SKM-1 (cell line): ENCODE data around the gene NODAL.
A peak's percentile ranks its signal among the peaks of the same experiment; 100 is the strongest.

Experiments
- DNase-seq: peaks from one replicate; lab custom pipeline; 2025; ENCODE audit not compliant: unreplicated experiment; lab: John Stamatoyannopoulos, UW

Gene NODAL

DNA sequence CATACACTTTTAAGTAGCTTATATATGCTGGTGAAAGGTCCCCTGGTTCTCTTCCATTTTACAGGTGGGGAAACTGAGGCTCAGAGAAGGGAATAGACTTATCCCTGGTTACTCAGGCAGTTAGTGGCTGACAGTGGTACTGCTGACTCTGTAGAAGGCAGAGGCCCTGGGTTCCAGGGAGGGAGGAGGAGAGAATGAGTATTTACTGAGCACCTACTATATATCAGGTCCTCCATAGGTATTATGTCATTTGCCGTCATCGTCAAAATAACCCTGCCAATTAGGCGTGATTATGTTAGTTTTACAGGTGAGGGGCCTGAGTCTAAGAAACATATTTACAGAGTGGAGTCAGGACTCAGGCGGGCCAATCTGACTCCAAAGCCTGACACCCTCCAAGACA is 23.8 kb upstream of the NODAL start:
- DNase-seq, result no peak

DNA sequence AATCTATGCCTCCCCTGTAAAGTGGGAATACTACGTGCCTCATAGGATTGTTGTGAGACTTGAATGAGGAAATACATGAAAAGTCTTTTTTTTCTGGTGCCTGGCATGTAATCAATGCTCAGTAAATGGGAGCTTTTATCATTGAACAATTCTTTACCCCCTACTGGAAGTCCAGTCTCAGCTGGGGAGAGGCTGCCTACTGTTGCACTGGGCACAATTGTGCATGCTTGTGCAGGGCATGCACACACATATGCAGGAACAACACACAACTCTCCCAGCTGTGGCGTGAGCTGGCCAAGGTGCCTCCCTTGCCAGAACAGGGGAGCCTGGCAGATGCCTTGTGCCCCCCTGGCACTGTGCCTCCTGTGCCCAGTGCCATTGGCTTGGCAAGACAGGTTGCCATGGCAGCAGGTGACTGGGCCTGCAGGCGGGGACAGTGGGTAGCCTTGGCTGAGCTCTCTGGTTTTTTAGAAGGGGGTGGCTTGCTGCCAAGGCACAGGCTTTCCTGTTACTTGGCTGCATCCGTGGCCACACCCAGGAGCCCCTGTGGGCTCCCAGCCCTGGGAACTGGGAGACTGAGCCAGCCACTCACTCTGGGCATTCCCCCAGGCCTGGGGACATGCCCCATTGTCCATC is 21.0 kb upstream of the NODAL start:
- no peak for DNase-seq

DNA sequence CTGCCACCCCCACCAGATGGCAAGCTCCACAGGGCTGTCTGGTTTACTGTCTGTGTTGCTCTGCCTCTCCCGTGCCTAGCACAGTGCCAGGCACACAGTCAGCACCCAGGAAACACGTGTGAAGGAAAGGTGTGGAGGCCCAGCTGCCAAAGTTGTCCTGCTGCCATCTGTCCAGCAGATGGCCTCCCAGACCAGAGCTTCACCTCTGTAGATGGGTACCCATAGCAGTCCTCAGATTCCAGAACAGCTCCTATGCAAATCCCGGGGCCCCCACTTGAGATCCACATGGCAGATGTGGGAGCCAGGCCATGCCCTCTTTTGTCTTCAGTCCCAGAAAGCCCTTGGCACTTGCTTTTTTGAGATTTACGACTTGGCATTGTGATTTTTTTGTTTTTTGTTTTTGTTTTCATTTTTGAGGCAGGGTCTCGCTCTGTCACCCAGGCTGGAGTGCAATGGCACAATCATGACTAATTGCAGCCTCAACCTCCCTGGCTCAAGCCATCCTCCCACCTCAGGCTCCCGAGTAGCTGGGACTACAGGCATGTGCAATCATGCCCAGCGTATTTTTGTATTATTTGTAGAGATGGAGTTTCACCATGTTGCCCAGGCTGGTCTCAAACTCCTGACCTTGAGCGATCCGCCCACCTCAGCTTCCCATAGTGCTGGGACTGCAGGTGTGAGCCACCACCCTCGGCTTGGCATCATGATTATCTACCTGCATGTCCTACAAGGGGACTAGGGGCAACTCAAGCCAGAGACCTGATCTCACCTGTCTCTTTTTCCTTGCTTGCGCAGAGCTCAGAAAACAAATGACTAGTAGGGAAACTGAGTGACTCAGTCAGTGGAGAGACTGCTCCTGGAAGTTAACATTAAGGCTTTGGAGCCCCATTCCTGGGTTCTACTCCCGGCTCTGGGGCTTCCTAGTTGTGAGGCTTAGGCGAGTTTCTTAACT is 20.2 kb upstream of the NODAL start:
- peak; percentile 19 for DNase-seq

DNA sequence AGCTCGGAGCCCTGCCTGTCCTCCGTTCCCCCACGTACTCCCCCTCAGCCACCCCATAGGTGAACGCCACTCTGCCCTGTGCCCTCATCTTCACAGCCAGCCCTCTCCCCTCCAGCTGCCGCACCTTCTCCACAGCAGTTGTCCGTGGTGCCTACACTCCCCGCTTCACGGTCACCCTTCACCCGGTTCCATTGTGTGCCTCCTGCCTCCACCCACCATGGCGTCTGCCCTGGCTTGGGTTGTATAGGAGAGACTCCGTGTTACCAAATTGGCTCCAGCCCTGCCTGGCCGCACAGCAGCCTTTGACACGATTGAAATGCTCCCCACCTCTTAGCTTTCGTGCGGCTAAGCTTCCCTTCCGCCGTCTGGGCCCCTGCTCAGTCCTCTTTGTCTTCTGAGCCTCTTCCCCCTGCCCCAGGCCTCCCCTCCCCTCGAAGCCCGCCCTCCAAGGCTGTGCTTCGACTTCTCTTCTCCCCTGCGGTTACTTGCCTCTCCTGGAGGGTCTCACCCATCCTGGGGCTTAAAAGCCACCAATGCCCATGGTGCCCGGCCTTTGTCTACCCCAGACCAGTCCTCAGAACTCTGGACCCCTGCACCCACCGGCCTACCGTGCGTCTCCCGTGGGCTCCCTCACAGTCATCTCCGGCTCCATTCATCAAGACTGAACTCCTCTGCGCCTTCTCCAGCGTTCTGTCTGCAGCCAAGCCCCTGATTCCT is 18.5 kb upstream of the NODAL start:
- DNase-seq, result no peak

DNA sequence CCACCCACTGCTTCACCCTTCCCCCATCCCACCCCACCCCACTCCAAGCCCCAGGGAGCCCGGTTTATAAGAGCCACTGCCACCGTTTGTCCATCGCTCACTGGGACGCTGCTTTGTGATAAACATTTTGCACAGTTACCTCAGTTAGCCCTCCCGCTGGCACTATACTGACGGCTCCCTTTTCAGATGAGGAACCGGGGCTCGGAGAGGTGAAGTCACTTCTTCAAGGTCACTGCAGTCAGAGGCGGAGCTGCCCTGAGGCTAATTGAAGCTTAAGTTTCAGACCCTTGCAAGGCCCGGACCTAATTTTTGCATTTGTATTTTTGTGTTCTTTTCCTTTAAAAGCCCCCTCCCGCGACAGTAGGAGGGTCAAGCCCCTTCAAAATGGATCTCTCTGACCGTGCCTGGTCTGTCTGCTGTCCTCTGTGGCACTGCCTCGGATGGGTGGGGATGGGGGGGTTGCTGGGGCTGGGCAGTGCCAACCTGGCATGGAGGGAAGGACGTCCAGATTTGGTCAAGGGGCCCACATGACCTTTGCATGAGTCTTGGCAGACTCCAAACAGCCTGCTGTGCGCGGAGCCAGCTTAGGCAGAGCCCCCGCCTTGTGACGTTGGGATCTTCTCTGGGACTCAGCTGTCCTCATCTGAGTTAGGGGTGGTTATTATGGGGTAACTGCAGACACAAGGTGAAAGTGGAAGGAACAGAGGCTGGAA is 17.7 kb upstream of the NODAL start:
- DNase-seq, result no peak

DNA sequence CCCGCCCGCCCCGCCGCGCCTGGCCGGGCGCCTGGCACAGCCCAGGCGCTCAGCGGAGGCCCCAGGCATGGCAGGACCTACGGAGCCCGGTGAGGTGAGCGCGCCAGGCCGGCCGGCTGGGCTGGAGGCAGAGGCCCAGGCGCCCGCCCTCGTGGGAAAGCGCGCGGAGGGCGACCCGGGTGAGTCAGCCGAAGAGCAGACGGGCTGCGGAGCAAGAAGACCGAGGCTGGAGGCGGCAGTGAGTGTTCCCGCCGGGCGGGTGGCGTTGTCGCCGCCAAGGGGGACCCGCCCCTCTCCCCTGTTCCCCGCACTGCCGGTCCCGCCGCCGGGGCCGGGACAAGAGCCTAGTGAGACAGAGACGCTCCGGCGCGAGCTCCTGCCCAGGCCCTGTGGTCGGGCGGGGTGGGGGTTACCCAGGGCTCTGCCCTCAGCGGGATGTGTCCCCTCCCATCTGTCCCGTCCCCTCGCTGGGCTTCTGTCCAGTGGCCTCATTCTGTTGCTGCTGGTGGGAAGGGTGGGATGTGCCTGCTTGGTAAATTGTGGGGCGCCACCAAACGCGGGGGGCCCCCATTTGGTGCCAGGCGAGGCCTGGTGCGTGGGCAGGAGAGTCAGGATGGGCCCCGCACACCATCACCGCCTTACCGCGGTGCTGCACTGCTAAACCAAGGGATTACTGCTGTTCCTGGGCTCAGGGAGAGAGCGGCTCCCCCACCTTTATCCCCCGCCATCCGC is 17.0 kb upstream of the NODAL start:
- no peak for DNase-seq

DNA sequence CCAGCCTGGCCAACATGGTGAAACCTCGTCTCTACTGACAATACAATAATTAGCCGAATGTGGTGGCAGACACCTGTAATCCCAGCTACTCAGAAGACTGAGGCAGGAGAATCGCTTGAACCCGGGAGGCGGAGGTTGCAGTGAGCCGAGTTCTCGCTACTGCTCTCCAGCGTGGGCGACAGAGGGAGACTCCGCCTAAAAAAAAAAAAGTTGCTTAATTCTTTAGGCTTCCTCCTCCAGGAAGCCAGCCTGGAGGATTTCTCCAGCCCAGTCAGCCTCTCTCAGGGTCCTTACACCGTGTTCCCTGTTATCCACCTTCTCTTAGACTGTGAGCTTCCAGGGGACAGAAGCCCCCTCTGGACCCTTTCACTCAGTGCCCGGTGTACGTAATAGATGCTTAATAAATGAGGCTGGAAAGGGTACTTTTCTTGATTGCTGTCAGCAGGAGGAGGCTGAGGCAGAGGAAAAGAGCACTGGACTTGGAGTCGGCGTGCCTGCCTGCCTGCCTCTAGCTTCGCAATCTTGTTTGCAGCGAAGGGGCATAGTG is 16.4 kb upstream of the NODAL start:
- DNase-seq, result no peak

DNA sequence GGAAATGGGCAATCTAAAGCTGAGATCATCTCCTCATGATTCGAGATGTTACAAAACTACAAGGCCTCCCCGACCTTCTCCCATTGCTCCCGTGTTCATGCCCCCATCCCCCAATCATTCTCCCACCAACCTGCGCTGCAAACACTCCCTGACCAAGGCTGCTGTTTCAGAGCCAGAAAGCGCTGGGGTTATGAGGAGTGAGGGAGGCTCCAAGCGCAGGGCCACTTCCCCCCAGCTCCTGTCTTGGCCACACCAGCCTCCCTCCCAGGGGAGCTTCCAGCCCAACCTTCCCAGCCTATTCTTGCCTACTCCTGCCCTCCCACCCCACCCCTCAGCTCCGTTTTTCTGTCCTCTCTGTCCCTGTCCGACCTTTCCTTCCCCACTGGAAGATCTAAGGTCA is 14.7 kb upstream of the NODAL start:
- DNase-seq, result no peak

DNA sequence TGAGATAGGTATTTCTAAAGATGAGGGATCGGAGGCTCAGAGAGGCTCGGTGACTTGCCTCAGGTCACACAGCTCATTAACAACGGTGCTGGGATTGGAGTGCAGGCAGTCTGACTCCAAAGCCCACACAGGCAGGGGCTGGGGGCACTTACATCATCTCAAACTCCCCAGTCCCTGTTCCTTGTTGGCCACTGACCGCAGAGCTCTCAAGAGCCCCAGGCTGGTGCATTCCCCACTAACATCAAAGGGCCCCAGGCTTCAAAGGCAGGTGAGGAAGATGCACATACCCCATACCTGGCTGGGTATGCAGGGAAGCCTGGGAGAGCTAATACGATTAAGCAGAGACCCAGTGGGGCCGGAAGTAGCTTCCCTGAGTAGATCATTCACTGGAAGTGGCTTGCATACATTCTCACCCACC is 13.7 kb upstream of the NODAL start:
- DNase-seq, result no peak

DNA sequence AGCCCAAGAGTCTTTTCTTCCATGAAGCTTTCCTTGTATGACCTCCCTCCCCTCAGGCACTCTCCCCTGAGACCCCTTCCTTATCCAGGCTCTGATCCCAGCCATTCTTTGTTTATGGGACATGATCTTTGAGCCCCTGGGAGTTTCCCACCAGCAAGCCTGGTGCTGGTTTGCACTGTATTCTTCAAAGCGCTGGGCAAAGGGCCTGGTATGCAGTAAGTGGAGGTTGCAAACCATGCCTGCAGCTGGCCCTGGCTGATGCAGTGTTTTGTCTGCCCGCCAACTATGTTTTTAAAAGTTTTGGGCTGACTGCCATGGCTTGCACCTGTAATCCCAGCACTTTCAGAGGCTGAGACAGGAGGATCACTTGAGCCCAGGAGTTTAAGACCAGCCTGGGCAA is 6.8 kb upstream of the NODAL start:
- DNase-seq, result no peak

DNA sequence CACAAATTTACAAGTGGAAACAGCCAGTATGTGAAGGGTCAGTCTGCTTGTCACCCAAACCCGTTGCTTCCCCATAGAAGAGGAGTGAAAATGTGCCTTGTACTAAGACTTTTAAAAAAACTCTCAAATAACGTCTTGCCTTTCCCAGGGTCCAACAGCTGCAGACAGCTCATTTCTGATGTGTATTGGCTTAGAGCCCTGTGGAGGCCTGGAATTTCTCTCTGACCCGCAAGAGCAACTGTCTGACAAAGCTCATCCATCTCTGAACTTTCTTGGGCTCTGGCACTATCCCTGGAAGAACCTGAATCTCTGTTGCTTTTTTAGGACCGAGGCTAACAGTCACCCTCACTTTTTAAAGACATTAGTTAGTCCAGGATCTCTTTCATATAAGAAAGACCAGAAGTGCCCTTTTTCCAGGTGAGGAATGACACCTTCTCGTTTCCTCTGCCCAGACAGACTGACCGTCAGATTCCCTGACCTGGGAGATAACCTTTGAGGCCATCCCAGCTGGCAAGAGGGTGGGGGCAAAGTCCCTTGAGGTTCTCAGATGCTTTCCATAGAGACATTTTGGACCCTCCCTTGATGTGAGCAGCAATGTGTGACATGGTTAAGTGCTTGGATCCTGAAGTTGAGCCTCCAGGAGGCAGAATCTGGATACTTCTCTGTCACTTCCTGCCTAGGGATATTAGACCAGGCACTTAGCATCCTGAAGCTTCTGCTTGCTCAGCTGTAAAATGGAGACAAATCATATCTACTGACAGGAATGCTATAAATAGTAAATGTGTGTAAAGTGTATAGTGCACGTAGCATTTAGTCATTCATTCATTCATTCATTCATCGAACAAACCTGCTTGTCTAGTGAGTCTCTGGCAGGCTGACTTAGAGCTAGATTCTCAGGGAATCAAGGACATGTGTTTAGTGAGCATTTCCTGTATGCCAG is 4.5 kb upstream of the NODAL start:
- no peak for DNase-seq

DNA sequence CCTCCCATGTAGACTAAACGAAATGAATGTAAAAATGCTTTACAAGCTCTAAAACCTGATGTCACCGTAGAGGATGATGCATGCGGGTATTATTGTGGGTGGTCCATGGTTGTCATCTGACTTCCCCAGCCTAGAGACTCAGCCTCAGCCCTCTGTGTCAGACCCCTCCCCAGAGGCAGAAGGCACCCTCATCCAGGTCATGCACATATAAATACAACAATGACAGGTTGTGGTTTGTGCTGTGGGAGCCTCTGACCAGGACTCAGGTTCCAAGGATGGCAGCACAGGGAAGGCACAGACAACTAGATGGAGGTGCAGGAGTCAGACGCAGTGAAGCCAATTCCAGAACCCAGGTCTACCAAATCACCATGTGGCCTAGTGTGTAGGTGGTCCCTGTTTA is 3.3 kb upstream of the NODAL start:
- no peak for DNase-seq

DNA sequence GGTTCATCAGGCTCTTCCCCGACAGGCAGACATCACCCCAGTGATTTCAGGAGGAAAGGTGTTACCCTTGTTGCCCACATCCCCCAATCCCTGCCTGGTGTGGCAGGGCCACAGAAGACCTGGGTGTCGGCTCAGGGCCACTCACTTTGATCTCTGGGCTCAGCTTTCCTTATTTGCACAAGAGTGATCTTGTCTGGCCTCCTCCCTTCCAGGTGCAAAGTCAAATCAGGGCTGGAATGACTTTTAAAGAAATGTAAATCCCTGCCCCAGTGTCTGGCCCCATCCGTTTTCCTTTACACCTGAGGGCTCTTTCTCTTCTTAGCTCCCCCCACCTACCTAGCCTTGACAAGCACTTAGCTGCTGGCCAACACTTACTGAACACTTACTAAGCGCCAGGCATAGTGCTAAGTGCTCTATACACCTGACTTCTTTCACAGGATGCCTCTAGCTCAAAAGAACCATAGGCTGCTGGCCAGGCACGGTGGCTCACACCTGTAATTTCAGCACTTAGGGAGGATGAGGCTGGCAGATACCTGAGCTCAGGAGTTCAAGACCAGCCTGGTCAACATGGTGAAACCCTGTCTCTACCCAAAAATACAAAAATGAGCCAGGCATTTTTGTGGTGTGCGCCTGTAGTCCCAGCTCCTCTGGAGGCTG is 979 bp upstream of the NODAL start:
- no peak for DNase-seq

DNA sequence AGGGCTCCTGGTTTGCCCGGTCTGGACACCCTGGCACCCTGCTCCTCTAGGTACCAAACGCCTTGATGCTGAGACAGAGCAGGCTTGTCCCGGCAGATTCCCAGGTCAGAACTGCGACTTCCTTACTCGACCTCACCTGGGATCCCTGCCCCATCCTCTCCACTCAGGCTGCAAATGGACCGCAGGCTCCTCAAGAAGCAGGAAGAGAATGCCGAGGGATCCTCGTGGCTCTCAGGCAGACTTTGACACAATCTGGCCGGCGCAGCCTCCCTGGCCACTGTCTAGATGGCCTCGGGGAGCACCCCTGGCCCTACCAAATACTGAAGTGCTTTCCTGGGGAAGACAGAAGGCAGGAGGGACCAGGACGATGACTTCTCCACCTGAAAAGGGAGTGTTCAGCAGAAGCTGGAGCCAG is 421 bp upstream of the NODAL start:
- no peak for DNase-seq

DNA sequence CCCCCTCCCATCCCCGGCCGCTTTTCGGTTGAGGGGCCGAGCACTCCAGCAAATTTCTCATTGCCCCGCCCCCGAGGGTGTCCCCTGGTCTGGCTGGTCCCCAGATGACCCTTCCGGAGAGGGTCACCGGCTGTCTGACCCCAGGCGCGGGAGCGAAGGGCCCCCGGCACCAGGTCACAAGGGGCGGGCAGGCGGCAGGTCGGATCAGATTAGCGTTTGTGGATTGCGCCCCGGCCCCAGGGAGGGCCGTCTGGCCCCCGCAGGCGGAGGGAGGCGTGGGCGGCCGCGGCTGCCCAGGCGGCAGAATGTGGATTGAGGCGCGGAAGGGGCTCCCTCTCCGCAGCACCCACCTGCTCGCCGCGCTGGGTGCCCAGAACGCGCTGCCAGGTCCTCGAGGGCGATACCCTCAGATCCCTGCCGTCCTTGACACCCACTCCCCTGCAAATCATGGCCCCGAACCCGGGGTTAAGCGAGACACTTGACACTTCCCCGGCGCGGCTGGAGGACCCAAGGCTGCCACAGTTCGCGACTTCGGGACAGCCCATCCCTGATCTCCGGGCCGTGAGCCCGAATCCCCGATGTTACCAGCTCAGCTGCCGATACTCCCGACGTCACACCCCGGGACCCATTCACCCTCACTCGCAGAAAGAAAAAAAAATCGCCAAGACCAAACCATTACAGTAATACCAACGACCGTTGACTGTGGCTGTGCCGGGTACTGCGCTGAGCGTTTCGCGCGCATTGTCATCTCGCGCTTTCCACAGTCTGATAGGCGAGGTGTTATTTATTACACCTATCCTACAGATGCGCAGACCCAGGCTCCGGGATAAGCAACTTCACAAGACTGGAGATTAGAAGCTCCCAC is 953 bp downstream of the NODAL start:
- DNase-seq, result no peak

DNA sequence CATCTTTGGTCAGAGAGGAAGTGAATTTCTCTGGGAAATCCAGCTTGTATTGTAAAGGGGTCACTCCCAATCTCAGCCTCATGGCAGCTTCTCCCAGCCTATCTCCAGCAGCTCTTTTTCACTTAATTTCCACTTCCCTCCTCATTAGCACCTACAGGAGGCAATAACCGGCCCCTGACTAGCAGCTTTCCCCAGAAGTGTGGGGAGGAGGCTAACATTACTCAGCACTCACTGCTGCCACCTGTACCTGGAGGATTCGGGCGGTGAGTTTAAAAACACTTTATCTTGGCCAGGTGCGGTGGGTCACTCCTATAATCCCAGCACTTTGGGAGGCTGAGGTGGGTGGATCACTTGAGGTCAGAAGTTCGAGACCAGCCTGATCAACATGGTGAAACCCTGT is 3.8 kb downstream of the NODAL start:
- no peak for DNase-seq

DNA sequence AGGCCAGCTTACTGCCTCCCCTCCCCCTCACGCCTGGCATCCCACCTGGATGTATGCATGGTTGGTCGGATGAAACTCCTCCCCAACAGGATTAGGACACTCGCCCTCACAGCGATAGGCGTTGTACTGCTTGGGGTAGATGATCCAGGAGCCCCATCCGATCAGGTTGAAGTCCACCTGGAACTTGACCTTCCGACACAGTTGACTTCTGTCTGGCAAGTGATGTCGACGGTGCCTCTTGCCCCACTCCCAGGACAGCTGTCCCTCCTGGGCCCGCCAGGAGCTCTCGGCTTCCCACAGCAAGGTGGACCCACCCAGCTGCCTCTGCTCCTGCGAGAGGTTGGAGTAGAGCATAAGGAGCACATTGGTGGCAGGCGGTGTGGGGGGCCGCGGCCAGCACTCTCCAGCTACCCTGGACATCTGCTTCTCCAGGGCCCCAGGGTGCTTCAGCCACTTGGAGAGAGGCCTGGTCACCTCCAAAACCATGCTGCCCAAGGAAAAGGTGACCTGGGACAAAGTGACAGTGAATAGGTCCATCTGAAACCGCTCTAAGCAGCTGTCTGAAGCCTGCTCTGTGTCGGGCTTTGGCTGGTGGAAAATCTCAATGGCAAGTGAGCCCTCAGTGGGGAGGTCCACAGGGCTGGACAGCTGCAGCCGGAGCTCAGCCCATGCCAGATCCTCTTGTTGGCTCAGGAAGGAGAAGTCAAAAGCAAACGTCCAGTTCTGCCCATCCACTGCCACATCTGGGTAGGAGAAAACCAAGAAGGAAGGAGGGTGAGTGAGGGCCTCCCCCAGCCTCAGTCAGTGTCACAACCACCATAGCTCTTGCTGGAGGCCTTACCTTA is 6.0 kb downstream of the NODAL start:
- no peak for DNase-seq
